Activated T-cell treated with anti-CD3 and anti-CD28 coated beads, Interleukin-2, amount 50 U/mL, for 4 hours (primary cell): ENCODE results near the gene TLN1. TPM values are rescaled to one million over a fixed set of nuclear protein-coding genes. Genes with fewer than 3 reads are reported as not detected.

ENCODE experiments used
- ATAC-seq, 2 donors: fragments of 200-7000 bp; cut with Tn5 transposase; one replicate each; pipeline ENCODE4 v1.10.0; 2021
- DNase-seq: peaks from one replicate; pipeline ENCODE4 v3.0.0-alpha.2; 2020
- H3K27me3 Mint-ChIP-seq: one replicate; pipeline ENCODE4 v1.8.0; 2021; ENCODE audit warnings: low read depth, mixed read lengths
- H3K36me3 Mint-ChIP-seq: one replicate; pipeline ENCODE4 v1.8.0; 2022; ENCODE audit warnings: mixed read lengths; ENCODE audit not compliant: insufficient read depth
- H3K4me1 Mint-ChIP-seq: one replicate; pipeline ENCODE4 v1.8.0; 2021; ENCODE audit warnings: low read depth, mixed read lengths
- H3K4me3 Mint-ChIP-seq: one replicate; pipeline ENCODE4 v1.8.0; 2021; ENCODE audit warnings: mild to moderate bottlenecking, moderate library complexity, mixed read lengths
- H3K9me3 Mint-ChIP-seq: one replicate; pipeline ENCODE4 v1.8.0; 2021; ENCODE audit warnings: mixed read lengths
- total RNA-seq, 3 donors: library from RNA; stranded (reverse); gene quantifications; one replicate each; pipeline ENCODE4 v1.2.1, GENCODE V29; 2021

The TLN1 gene
- total RNA-seq, 3 donors from 2014 or later = 210 to 252 (median 230) TPM

DNA sequence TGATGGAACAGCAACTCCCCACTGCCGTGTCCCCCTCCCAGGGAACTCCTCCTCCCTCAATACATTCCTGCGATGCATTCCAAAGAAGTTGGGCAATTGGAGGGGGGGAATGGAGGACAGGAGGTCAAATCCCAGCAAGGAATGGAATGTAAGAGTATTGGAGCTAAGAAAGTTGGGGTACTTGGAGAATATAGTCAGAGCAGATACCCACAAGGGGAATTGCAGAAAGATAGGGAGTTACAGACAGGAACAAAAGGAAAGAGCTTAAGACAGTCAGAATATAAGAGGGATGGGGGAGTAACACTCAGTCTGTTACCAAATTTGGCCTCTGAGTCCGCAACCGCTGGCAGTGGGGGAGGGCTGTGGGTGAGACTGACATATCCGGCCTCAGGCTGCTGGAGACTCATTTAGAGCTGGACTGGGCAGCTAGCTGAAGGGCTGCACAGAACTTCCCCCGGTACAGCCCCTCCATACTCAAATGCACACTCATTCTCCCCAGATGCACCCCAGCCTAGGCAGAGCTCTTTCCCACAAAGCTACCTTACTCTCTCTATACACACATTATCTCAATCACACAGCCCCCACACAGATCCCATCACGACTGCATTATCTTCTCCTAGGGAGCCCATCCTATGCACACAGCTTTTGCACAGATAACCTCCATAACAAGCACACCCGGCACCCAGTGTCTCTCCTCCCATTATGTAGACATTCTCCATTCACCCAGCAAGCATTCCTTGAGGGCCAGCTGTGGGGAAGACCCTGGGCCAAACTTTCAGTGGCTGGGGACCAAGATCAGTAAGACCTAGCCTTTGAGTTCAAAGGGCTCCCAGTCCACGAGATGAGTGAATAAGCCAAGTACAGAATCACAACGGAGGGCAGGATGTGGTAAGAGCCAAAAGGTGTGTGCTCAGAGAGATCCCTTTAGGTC lies 3.7 kb downstream of the TLN1 start:
- no peak overlapping the region for H3K4me3 Mint-ChIP-seq
- DNase-seq = no peak
- peaks cover 21% of the 10 kb centered on the region for H3K36me3 Mint-ChIP-seq
- H3K27me3 Mint-ChIP-seq = no peaks in the 10 kb centered on the region
- no peak for ATAC-seq
- H3K9me3 Mint-ChIP-seq = no peaks in the 10 kb centered on the region
- H3K4me1 Mint-ChIP-seq = peaks cover 11% of the 10 kb centered on the region

DNA sequence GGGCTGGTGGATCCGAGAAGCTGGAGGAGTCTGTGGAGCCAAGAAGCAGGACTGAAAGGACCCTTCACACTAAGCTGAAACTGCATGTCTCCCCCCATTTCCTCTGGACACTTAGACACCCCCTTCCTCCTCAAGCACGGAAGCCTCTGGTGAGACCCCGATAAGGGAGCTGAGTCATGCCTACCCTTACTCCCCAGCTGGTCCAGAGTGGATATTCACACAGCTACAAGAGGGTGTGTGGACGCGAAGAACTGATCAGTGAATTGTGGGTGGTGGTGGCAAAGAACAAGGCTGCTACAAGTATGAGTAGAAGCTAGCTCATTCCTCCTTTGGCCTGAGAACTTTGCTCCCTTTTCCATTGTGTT lies 4.3 kb downstream of the TLN1 start:
- Mint-ChIP-seq H3K36me3 (peaks cover 24% of the 10 kb centered on the region), H3K27me3 (no peaks in the 10 kb centered on the region), H3K9me3 (no peaks in the 10 kb centered on the region), H3K4me3 (peak overlapping the region; percentile 9), H3K4me1 (peaks cover 5% of the 10 kb centered on the region)
- no peak for DNase-seq
- no peak for ATAC-seq

DNA sequence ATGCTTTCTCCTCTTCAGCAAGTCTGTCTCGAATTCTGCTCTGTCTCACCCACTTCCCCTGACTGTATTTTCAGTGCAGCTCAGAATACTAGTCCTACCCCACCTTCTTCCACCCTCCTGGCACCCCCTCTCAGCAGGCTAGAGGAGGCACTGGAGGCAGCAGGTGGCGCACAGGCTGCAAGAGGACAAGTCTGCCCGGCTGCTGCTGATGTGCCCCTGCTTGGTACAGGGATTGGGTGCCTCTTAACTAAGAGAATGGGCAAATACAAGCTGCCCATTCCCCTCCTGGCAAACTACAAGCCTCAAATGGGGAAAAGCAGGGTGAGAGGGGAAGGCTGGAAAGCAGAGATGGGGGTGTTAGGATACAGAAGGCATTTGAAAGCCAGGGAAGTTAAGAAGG lies 5.1 kb downstream of the TLN1 start:
- no peaks in the 10 kb centered on the region for H3K9me3 Mint-ChIP-seq
- DNase-seq (peak; percentile 28), ATAC-seq (peak; percentile 32 to 35)
- no peaks in the 10 kb centered on the region for H3K27me3 Mint-ChIP-seq
- H3K4me3 Mint-ChIP-seq = peak overlapping the region; percentile 40
- peaks cover 30% of the 10 kb centered on the region for H3K36me3 Mint-ChIP-seq
- H3K4me1 Mint-ChIP-seq = peaks cover 4% of the 10 kb centered on the region

DNA sequence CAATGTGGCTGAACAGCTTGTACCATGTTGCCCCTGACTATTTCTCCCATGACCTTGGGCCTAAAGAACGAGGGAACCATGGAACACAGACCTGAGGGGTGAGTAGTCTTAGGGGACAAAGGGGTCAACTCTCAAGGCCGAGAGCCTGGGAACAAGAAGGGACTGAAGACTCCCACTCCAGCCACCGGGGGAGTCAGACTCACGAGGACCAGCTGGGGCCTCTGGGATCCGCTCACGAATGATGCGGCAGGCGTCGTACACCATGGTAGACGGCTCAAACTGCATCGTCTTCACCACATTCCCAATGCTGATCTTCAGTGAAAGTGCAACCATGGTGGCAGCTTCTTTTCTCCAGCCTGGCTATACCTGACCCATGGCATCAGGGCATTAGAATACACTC lies 6.6 kb downstream of the TLN1 start:
- DNase-seq (no peak), ATAC-seq (no peak)
- Mint-ChIP-seq H3K4me1 (peaks cover 4% of the 10 kb centered on the region), H3K36me3 (peaks cover 41% of the 10 kb centered on the region), H3K4me3 (no peak overlapping the region), H3K27me3 (no peaks in the 10 kb centered on the region), H3K9me3 (no peaks in the 10 kb centered on the region)

DNA sequence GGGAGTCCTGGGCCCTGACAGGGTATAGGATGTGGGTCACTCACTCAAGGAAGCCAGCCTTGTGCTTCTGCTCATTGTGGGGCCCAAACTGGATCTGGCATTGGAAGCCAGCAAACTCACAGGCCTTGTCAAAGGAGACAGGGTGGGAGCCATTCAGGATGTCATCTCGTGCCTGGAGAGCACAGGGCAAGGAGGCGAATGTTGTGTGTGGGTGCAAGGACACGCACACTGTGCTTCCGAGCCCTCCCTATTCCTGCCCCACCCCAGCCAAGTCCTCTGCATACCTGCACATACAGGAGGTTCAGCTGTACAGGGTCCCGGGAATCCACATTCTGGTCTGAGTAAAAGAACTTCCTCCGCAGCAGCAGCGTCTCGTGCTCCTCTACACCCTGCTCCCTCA lies 8.1 kb downstream of the TLN1 start:
- H3K27me3 Mint-ChIP-seq = no peaks in the 10 kb centered on the region
- H3K4me1 Mint-ChIP-seq = peaks cover 4% of the 10 kb centered on the region
- H3K9me3 Mint-ChIP-seq = no peaks in the 10 kb centered on the region
- H3K36me3 Mint-ChIP-seq = peaks cover 51% of the 10 kb centered on the region
- DNase-seq = no peak
- no peak for ATAC-seq
- no peak overlapping the region for H3K4me3 Mint-ChIP-seq

DNA sequence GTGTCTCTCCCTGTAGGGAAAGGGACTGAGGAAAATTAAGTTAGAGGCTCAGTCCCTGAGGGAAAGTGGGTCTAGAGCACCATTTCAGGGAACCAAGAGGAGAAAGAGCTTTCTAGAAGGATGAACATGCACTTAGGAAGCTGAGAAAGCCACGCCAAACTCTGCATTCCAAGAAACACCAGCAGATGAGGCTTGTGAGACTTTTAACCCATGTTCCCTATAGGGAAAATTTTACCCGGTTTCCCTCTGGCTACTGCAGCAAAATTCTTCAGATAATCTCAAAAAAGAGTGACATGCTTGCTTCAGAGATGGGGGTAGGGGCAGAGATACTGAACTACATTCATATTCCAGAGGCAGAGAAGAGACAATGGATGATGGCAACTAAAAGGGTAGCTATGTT lies 8.6 kb downstream of the TLN1 start:
- DNase-seq (no peak), ATAC-seq (no peak)
- Mint-ChIP-seq H3K27me3 (no peaks in the 10 kb centered on the region), H3K4me3 (no peak overlapping the region), H3K9me3 (no peaks in the 10 kb centered on the region), H3K36me3 (peaks cover 53% of the 10 kb centered on the region), H3K4me1 (peaks cover 4% of the 10 kb centered on the region)

DNA sequence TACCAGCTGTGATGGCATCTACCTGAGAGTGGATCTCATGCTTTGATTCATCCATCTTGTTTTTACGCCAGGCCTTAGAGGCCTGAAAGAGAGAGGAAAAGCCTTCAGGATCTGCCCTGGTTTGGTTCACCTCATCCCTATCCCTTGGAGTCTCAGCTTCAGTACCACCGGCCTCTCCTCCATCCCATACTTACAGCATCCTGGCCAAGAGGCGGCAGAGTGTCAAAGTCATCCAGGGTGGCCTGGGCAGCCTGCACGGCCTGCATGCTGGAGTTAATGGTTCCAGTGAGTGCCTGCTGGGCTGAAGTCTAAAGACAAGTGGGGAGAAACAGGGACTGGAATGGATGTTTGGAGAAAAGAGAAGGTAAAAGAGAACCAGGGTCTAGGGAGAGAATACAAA lies 12.4 kb downstream of the TLN1 start:
- Mint-ChIP-seq H3K9me3 (no peaks in the 10 kb centered on the region), H3K4me1 (peaks cover 1% of the 10 kb centered on the region), H3K27me3 (no peaks in the 10 kb centered on the region), H3K4me3 (no peak overlapping the region), H3K36me3 (peaks cover 74% of the 10 kb centered on the region)
- DNase-seq (no peak), ATAC-seq (no peak)

DNA sequence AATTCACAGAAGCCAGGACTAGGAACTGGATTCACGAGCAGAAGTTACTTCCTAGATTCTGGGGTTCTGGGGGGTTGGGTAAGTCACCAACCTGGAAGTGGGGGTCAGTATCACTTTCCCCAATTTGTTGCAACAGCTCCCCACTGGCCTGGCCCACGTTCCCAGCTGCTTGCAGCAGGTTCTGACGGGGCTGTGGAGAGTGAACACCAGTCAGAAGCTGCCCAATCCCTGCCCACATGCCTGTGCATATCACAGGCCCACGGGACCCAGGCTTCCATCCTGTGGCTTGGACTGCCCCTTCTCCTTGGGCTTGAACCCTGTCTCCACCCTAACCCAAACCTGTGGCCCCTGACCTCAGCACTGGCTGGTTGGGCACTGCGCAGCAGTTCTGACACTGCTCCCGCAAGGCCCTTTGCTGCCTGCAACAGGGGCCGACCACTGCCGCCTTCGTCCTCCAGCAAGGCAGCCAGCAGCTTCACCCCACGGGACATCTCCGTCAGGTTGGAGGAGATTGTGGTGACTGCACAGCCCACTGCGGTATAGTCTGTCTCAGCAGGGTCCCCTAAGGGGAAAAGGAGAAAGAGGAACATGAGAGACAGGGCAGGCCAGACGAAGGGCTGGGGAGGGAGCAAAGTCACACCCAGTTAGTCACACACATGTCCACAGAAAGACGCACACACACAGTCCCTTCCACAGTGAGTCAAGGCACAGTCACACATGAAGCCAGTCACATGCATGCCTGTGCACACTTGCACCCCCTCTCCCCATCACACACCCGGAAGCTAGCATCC lies 13.1 kb downstream of the TLN1 start:
- DNase-seq = no peak
- ATAC-seq = no peak
- Mint-ChIP-seq H3K4me3 (no peak overlapping the region), H3K9me3 (no peaks in the 10 kb centered on the region), H3K36me3 (peaks cover 72% of the 10 kb centered on the region), H3K27me3 (no peaks in the 10 kb centered on the region), H3K4me1 (no peaks in the 10 kb centered on the region)

DNA sequence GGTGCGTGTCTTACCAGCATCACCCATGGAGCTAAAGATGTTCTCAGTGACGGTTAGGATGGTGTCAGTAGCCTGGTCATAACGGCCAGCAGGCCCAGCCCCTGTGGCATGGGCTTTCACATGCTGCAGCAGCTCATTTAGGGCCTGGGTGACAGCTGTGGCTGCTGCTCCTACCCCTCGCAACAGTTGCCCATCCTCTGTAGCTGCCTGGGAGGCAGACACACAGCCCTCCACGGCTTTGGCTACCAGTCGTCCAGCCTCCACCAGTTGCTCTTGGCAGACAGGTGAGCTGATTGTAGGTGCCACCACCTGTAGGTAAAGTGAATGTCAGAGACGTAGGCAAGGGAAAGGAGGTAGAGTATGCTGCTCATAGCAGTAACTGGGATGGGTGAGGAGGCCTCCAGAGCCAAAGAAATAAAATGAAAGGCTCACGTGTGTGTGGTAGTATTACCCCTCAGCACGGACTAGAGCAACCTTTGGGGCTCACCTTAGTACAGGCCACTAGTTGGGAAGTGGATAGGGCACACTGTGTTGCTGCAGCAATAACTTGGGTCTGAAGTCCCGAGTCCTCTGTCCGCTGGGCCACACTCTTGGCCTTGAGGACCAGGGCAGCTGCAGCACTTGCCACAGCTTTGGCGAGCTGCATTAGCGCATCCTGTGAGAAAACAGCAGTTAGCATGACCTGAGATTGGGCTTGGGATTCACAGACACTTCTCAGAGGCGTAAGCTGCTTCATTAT lies 14.7 kb downstream of the TLN1 start:
- H3K36me3 Mint-ChIP-seq = peaks cover 60% of the 10 kb centered on the region
- no peaks in the 10 kb centered on the region for H3K27me3 Mint-ChIP-seq
- no peak for ATAC-seq

DNA sequence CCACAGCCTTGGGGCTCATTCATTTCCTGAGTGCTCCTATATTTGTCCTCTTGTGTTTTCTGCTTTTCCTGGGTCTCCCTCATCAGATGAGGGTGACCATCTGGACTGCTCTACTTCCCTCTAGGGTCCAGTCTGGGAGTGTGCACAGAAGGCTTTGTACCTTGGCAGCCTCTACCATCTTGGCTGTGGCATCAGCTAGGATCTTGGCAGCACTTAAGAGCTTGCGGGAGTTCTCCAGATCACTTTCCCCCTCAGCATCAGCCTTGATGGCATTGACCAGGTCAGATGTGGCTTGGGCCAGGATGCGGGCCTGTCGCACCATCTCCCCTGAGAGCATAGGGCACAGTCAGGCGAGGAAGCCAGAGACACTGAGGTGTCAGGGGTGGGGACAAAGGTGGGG lies 15.8 kb downstream of the TLN1 start:
- ATAC-seq = no peak
- H3K36me3 Mint-ChIP-seq = peaks cover 59% of the 10 kb centered on the region
- no peaks in the 10 kb centered on the region for H3K27me3 Mint-ChIP-seq
- H3K4me1 Mint-ChIP-seq = peaks cover 3% of the 10 kb centered on the region
- H3K9me3 Mint-ChIP-seq = no peaks in the 10 kb centered on the region
- DNase-seq = no peak
- no peak overlapping the region for H3K4me3 Mint-ChIP-seq

More for the DNA sequence above, 14.7 kb downstream of the TLN1 start:
- no peaks in the 10 kb centered on the region for H3K4me1 Mint-ChIP-seq
- DNase-seq = no peak
- H3K4me3 Mint-ChIP-seq = no peak overlapping the region
- no peaks in the 10 kb centered on the region for H3K9me3 Mint-ChIP-seq

DNA sequence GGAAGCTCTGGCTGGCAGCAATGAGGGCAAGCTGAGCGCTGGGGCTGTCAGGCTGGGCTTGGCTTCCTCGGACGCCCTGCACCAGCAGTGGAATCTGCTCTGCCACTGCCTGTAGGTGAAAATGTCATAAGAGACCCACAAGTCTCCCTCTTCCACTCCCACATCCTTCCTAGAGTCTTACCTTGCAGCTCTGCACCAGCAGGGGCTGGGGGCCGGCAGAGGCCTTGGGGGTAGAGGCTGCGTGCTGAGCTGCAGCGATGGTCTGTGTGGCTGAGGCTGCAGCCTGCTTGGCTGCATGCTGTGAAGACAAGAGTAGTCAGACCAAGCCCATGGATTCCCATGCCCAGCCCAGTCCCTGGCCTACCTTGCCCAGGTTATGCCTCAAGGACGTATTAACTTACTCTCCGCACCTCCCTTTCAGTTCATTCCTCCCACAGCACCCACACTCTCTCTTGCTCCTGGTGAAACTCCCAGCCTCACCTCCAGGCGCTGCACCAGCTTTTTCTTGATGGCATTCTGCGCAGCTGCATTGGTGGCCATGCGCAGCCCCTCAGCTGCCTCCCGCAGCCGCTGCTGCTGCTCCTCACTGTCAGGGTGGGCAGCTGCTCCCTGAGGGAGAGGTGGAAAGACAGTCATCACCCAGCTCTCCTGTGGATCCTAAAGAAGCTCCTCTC lies 17.3 kb downstream of the TLN1 start:
- Mint-ChIP-seq H3K36me3 (peaks cover 64% of the 10 kb centered on the region), H3K27me3 (no peaks in the 10 kb centered on the region), H3K4me1 (peaks cover 3% of the 10 kb centered on the region), H3K9me3 (no peaks in the 10 kb centered on the region), H3K4me3 (no peak overlapping the region)
- ATAC-seq (no peak), DNase-seq (no peak)

DNA sequence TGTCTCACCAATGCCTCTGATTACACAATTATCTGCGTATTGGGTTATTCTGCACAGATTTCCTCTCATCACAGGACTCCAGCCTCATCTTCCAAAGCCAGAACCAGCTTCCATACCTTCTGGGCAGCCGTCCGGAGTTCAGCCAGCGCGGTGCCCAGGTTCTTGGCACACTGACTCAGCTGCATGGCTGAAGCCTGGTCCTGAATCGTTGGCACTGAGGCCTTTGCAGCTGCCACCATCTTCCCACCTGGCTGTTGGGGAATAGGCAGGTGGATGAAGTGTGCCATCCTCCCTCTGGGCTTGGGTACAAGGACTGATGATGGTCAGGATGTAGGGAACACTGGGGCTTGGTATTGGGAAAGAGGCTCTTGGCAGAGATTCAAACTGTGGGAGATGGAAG lies 17.9 kb downstream of the TLN1 start:
- DNase-seq (no peak), ATAC-seq (no peak)
- Mint-ChIP-seq H3K27me3 (no peaks in the 10 kb centered on the region), H3K9me3 (no peaks in the 10 kb centered on the region), H3K36me3 (peaks cover 61% of the 10 kb centered on the region), H3K4me1 (peaks cover 3% of the 10 kb centered on the region), H3K4me3 (no peak overlapping the region)

DNA sequence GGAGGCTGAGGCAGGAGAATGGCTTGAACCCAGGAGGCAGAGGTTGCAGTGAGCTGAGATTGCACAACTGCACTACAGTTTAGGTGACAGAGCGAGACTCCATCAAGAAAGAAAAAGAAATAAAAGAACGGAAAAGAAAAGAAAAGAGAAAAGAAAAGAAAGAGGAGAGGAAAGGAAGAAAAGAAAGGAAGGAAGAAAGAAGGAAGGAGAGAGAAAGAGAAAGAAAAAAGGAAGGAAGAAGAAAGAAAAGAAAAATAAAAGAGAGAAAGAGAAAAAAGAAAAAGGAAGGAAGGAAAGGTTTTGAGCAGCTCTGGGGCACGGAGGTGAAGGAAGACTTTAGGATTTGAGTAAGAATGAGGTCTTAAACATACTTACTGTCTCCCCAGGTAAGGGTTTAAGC lies 18.4 kb downstream of the TLN1 start:
- H3K36me3 Mint-ChIP-seq = peaks cover 60% of the 10 kb centered on the region
- no peaks in the 10 kb centered on the region for H3K27me3 Mint-ChIP-seq
- ATAC-seq = no peak
- peaks cover 3% of the 10 kb centered on the region for H3K4me1 Mint-ChIP-seq
- no peak for DNase-seq
- no peaks in the 10 kb centered on the region for H3K9me3 Mint-ChIP-seq
- no peak overlapping the region for H3K4me3 Mint-ChIP-seq
